Keratinocyte (primary cell): ENCODE results near the gene CD74. TPM values are rescaled to one million over a fixed set of nuclear protein-coding genes. Genes with fewer than 3 reads are reported as not detected.

Experiments
- DNase-seq: peaks from one replicate; pipeline ENCODE4 v3.0.0-alpha.2; 2011; ENCODE audit warnings: low read depth, missing footprints, low spot score
- FAIRE-seq: peaks from 2 replicates; lab custom pipeline; 2011; peaks lifted over from hg19 to GRCh38; lab: Jason Lieb, UNC
- H2AFZ ChIP-seq: 2 replicates; pipeline ENCODE4 v1.6.0; 2012; ENCODE audit warnings: low read length, control low read depth, inconsistent platforms; ENCODE audit not compliant: control insufficient read depth
- H3K27ac ChIP-seq: 2 replicates; pipeline ENCODE4 v1.5.1; 2011; ENCODE audit warnings: low read length; ENCODE audit not compliant: control insufficient read depth, insufficient read depth
- H3K27me3 ChIP-seq: 3 replicates; pipeline ENCODE4 v1.6.0; 2011; ENCODE audit warnings: low read length; ENCODE audit not compliant: control insufficient read depth, insufficient read depth; ENCODE audit errors: extremely low read depth
- H3K36me3 ChIP-seq, 2 experiments: 2 replicates in 1 of 2; 3 replicates in 1 of 2; pipeline ENCODE4 v1.5.1; 2011; ENCODE audit warnings: low read length in 2 of 2, mild to moderate bottlenecking in 1 of 2; ENCODE audit not compliant: control insufficient read depth in 2 of 2, insufficient read depth in 2 of 2; ENCODE audit errors: extremely low read depth in 1 of 2
- H3K4me1 ChIP-seq: 3 replicates; pipeline ENCODE4 v1.5.1; 2011; ENCODE audit warnings: low read length; ENCODE audit not compliant: control insufficient read depth, insufficient read depth; ENCODE audit errors: extremely low read depth
- H3K4me2 ChIP-seq: 3 replicates; pipeline ENCODE4 v1.6.0; 2011; ENCODE audit warnings: low read depth, low read length; ENCODE audit not compliant: control insufficient read depth, insufficient read depth; ENCODE audit errors: extremely low read depth
- H3K4me3 ChIP-seq, 3 experiments: fragments of 200-600 bp in 1 of 3; sonication (generic) in 1 of 3; 2 replicates in 2 of 3; 3 replicates in 1 of 3; pipeline ENCODE4 v1.5.1; 2011 to 2016; ENCODE audit warnings: low read length in 3 of 3, mild to moderate bottlenecking in 3 of 3, control low read depth in 2 of 3, inconsistent platforms in 1 of 3, low read depth in 1 of 3, mixed read lengths in 1 of 3, mixed run types in 1 of 3, moderate library complexity in 1 of 3; ENCODE audit not compliant: control insufficient read depth in 2 of 3, insufficient read depth in 2 of 3; ENCODE audit errors: extremely low read depth in 1 of 3
- H3K79me2 ChIP-seq: 2 replicates; pipeline ENCODE4 v1.6.0; 2012; ENCODE audit warnings: low read length; ENCODE audit not compliant: control insufficient read depth, insufficient read depth
- H3K9ac ChIP-seq: 3 replicates; pipeline ENCODE4 v1.6.0; 2011; ENCODE audit warnings: low read length; ENCODE audit not compliant: control insufficient read depth, insufficient read depth; ENCODE audit errors: extremely low read depth
- H3K9me1 ChIP-seq: 3 replicates; pipeline ENCODE4 v1.6.0; 2011; ENCODE audit warnings: low read length; ENCODE audit not compliant: control insufficient read depth, insufficient read depth; ENCODE audit errors: extremely low read depth
- H3K9me3 ChIP-seq: 2 replicates; pipeline ENCODE4 v1.5.1; 2012; ENCODE audit warnings: low read depth, low read length; ENCODE audit not compliant: control insufficient read depth
- H4K20me1 ChIP-seq: 3 replicates; pipeline ENCODE4 v1.6.0; 2011; ENCODE audit warnings: low read length; ENCODE audit not compliant: control insufficient read depth, insufficient read depth; ENCODE audit errors: extremely low read depth
- EZH2 ChIP-seq: IDR thresholded peaks from one replicate; pipeline ENCODE4 v1.6.1; 2012; ENCODE audit warnings: inconsistent platforms, mild to moderate bottlenecking, low read length, moderate library complexity
- dilution Hi-C: fragments of 300-500 bp; cut with MboI; formaldehyde crosslinking; loops from one replicate; pipeline ENCODE4 v1.7.0; 2020; ENCODE audit warnings: low sequenced_read_pairs; ENCODE audit not compliant: extremely low pct_ligation_motif_present
- polyA plus RNA-seq, 5 experiments: library from polyadenylated mRNA; depleted of rRNA in 3 of 5; stranded (reverse) in 3 of 5; stranded (forward) in 1 of 5; unstranded in 1 of 5; fragments of >200 nt; gene quantifications; 1 replicate in 1 of 5; 2 replicates in 3 of 5; 3 replicates in 1 of 5; pipeline versions ENCODE4 v1.2.1 to v1.2.3, GENCODE V29; 2011 to 2012; ENCODE audit warnings: missing spikeins in 2 of 5, low read depth in 1 of 5, low replicate concordance in 1 of 5
- TF ChIP-seq, protein P1 (sequence below), 3 experiments: IDR thresholded peaks in 1 of 3; conservative IDR thresholded peaks in 1 of 3; optimal IDR thresholded peaks in 1 of 3; 2 replicates in 2 of 3; 3 replicates in 1 of 3; pipeline versions ENCODE3 to v1.5.1; 2011; ENCODE audit warnings: low read length in 3 of 3, mild to moderate bottlenecking in 3 of 3, moderate library complexity in 2 of 3, control low read depth in 1 of 3, inconsistent platforms in 1 of 3; ENCODE audit not compliant: insufficient read depth in 2 of 3; ENCODE audit errors: extremely low read depth in 1 of 3

The CD74 gene
- polyA plus RNA-seq, 1 donor (not counting 4 experiments of a cell fraction or from before 2014, with no cell fraction given): 0.71 TPM

DNA sequence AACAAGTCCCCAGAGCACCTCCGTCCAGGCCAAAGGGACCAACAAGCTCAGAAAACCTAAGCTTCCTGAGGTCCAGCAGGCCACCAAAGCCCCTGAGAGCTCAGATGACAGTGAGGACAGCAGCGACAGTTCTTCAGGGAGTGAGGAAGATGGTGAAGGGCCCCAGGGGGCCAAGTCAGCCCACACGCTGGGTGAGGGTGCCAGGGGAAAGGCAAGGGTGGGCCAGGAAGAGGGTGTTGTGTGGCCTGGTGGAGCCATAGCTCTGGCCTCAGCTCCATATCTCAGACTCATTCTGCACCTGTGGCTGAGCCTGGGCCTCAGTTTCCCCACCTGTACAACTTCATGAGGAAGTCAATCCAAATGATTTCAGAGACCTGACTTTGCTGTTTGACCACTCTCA, 20.7 kb downstream of the CD74 start:
- dilution Hi-C loops: no loop called here
- no peaks in the 10 kb centered on the region for H3K4me1 ChIP-seq
- no peaks in the 10 kb centered on the region for H4K20me1 ChIP-seq
- H3K9me3 ChIP-seq: no peaks in the 10 kb centered on the region
- H3K79me2 ChIP-seq: no peaks in the 10 kb centered on the region
- DNase-seq (no peak), FAIRE-seq (no peak)
- H3K4me3 ChIP-seq: no peak overlapping the region
- no peak overlapping the region for H3K9ac ChIP-seq
- H3K36me3 ChIP-seq: peaks cover 43 to 83% of the 10 kb centered on the region in 2 experiments
- no peaks in the 10 kb centered on the region for H3K9me1 ChIP-seq
- no peak overlapping the region for H3K27ac ChIP-seq
- TF ChIP-seq, protein P1, sequence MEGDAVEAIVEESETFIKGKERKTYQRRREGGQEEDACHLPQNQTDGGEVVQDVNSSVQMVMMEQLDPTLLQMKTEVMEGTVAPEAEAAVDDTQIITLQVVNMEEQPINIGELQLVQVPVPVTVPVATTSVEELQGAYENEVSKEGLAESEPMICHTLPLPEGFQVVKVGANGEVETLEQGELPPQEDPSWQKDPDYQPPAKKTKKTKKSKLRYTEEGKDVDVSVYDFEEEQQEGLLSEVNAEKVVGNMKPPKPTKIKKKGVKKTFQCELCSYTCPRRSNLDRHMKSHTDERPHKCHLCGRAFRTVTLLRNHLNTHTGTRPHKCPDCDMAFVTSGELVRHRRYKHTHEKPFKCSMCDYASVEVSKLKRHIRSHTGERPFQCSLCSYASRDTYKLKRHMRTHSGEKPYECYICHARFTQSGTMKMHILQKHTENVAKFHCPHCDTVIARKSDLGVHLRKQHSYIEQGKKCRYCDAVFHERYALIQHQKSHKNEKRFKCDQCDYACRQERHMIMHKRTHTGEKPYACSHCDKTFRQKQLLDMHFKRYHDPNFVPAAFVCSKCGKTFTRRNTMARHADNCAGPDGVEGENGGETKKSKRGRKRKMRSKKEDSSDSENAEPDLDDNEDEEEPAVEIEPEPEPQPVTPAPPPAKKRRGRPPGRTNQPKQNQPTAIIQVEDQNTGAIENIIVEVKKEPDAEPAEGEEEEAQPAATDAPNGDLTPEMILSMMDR (optimal IDR thresholded peaks at IDR 0.05 in 1 of 3, IDR thresholded peaks at IDR 0.05 in 1 of 3, conservative IDR thresholded peaks at IDR 0.05 in 1 of 3; ENCODE audit: extremely low read depth in 1 of 3, insufficient read depth in 2 of 3, low read length in 3 of 3): no peak
- TF ChIP-seq EZH2: no peak
- H3K4me2 ChIP-seq: no peak overlapping the region
- no peaks in the 10 kb centered on the region for H3K27me3 ChIP-seq
- no peak overlapping the region for H2AFZ ChIP-seq

GRCh38 chr5:150391064-150391834, 21.5 kb downstream of the CD74 start:
- TF ChIP-seq, protein P1 (optimal IDR thresholded peaks at IDR 0.05 in 1 of 3, IDR thresholded peaks at IDR 0.05 in 1 of 3, conservative IDR thresholded peaks at IDR 0.05 in 1 of 3; ENCODE audit: extremely low read depth in 1 of 3, insufficient read depth in 2 of 3, low read length in 3 of 3): no peak
- no peak for TF ChIP-seq EZH2
- H3K4me1 ChIP-seq: no peaks in the 10 kb centered on the region
- no peaks in the 10 kb centered on the region for H3K9me3 ChIP-seq
- no peaks in the 10 kb centered on the region for H4K20me1 ChIP-seq
- no peak overlapping the region for H3K27ac ChIP-seq
- H3K79me2 ChIP-seq: no peaks in the 10 kb centered on the region
- H3K4me3 ChIP-seq: no peak overlapping the region
- dilution Hi-C loops: no loop called here
- H3K9me1 ChIP-seq: no peaks in the 10 kb centered on the region
- FAIRE-seq: no peak
- no peak overlapping the region for H3K9ac ChIP-seq
- no peak overlapping the region for H3K4me2 ChIP-seq
- no peaks in the 10 kb centered on the region for H3K27me3 ChIP-seq
- no peak for DNase-seq
- no peak overlapping the region for H2AFZ ChIP-seq
- H3K36me3 ChIP-seq: peaks cover 39 to 88% of the 10 kb centered on the region in 2 experiments
